ENCODE measurements around the gene PAOX.

Gene PAOX

DNA sequence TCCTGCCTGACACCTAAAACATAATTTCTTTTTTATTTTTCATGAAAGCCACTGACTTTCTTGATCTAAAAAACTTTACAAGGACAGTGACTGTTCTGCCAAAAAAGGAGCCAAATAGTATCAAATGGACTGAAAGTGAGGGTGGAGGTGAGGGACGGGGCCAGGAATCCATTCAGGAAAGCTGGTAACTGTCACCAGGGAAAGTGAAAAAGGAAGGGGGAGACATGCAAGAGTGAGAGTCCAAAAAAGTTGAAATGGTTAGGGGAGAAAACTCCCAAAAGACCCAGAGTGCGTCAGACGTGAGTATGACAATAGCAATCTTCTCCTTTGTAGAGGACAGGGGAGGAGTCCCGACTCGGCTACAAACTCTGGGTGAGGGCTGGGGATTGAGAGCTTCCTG, 34.8 kb upstream of the PAOX start:
- TF ChIP-seq, protein P1, sequence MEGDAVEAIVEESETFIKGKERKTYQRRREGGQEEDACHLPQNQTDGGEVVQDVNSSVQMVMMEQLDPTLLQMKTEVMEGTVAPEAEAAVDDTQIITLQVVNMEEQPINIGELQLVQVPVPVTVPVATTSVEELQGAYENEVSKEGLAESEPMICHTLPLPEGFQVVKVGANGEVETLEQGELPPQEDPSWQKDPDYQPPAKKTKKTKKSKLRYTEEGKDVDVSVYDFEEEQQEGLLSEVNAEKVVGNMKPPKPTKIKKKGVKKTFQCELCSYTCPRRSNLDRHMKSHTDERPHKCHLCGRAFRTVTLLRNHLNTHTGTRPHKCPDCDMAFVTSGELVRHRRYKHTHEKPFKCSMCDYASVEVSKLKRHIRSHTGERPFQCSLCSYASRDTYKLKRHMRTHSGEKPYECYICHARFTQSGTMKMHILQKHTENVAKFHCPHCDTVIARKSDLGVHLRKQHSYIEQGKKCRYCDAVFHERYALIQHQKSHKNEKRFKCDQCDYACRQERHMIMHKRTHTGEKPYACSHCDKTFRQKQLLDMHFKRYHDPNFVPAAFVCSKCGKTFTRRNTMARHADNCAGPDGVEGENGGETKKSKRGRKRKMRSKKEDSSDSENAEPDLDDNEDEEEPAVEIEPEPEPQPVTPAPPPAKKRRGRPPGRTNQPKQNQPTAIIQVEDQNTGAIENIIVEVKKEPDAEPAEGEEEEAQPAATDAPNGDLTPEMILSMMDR (conservative IDR thresholded peaks at IDR 0.05): no peak
- no peak overlapping the region for H3K27ac ChIP-seq

DNA sequence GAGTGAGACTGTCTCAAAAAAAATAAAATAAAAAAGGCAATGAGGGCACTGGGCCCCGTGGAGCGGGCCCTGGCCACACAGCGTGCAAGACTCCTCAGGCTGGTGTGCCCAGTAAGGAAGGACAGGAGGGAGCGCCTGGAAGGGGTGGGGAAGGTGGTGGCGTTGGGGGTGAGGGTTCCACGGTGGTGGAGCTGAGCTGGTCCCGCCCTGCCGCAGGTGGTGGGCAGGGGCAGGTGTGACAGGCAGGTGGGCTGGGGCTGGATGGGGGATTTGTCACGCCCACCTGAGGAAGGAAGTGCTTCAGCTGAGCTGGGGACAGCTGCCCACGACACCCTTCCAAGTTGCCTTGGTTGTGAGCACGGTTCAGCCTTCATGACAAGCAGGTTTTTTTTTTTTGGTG, 32.6 kb upstream of the PAOX start:
- TF ChIP-seq, protein P1 (conservative IDR thresholded peaks at IDR 0.05): no peak
- H3K27ac ChIP-seq: no peak overlapping the region

DNA sequence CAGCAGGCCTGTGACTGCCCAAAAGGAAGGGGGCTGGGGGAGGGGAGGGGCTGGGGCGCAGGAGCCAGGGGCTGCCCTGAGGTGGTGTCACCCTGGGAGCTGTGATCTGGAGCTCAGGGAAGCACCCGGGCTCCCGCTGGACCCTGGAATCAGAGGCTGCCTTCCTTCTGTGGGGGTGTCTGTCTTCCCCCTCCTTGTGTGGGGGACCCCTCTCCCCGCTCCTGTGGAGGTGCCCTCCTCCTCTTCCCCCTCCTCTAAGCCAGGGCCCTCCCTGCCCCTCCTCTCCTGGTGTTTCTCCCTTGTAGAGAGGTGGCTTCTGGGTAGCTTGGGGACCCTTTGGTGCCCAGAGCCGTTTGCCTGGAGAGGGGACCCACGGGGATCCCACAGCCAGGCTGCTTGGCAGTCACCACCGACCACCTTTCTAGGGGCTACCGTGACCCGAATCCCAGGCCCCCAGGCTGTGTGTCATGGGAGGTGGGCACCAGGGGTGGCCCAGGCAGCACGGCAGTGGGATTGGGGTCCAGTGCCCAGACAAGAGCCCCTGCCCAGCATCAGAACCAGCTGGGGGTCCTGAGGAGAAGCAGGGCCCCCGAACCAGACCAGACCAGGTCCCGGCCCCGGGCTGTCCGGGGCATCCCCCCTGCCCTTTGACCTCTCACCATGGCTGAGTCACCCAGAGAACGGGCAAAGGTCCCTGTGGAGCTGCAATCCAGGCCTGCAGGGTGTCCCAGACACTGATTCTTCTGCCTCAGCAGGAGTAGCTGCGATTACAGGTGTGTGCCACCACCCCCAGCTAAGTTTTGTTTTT, 31.1 kb upstream of the PAOX start:
- TF ChIP-seq, protein P1 (conservative IDR thresholded peaks at IDR 0.05): no peak
- no peak overlapping the region for H3K27ac ChIP-seq

DNA sequence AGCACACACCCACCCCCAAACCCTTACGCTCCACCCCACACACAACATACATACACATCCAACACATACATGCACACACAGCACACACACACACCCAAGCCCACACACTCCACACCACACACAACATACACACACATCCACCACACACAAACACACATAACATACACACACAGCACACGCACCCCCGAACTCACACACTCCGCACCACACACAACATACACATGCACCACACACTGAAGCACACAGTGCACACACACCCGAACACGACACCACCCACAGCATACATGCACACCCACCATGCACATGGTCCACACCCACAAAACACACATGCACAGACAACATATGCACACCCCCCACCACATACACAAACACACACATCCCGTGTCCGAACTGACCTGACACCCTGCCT, 29.9 kb upstream of the PAOX start:
- TF ChIP-seq, protein P1 (conservative IDR thresholded peaks at IDR 0.05): no peak
- H3K27ac ChIP-seq: no peak overlapping the region

DNA sequence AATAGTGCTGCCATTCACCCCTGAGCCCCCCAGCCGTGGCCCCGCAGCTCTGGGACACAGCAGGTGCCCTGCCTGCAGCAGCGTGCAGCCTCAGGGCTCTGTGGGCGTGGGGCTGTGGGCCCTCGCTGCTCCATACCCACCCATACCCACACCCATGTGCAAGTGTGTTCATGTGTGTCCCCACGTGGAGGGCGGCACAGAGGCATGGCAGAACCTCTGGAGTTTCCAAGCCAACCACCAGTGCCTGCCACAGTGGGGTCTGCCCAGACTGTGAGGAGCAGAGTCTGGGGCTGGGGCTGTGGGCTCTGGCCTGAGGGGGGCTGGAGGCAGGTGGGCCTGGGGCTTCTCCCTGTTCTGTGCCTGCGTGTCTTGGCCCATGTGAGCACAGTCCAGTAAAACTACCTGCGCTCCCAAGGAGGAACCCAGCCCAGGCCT, 29.5 kb upstream of the PAOX start:
- no peak overlapping the region for H3K27ac ChIP-seq
- TF ChIP-seq, protein P1 (conservative IDR thresholded peaks at IDR 0.05): no peak

DNA sequence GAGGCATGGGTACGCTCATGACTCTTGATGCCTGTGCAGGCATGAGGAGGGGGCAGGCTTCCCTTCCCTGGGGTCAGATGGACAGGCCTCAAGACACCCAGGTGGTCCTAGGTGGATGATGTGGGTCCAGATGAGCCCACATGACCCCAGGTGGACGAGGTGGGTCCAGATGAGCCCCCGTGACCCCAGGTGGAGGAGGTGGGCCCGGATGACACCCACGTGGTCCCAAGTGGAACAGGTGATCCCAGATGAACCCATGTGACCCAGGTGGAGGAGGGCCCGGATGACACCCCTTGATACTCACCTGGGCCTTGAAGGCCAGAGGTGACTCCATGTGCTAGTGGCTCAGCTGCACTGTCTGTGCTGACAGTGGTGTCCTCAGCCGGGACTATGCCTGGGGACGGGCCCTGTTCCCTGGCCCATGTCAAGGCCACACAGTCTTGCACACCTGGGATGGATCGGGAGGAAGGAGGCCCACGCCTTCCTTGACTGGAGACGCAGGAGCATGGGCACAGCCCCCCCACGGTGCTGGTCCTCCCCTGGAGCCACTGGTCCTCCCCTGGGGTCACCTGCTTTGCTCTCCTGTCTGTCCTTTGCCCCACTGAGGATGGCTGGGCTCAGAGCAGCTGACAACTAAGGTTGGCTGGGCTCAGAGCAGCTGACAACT, 28.6 kb upstream of the PAOX start:
- no peak overlapping the region for H3K27ac ChIP-seq

DNA sequence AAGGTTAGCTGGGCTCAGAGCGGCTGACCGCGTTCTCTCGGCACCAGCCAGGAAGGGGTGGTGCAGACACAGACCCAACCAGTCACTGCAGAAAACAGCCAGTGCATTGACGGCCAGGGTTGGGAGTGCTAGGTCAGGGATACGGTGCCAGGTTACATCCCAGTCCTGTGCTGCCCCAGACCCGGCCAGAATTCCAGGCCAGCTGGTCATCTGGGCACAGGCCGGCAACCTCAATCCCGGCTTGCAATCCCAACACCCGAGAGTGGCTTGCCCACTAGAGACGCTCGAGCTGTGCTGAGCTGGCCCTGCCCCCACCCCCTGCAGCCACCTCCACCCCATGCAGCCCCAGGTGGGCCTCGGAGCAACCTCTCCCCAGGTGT, 28.1 kb upstream of the PAOX start:
- TF ChIP-seq, protein P1 (conservative IDR thresholded peaks at IDR 0.05): no peak
- H3K27ac ChIP-seq: no peak overlapping the region

More for the DNA sequence above, 28.6 kb upstream of the PAOX start:
- TF ChIP-seq, protein P1 (conservative IDR thresholded peaks at IDR 0.05): no peak
